GM23338 (cell line): ENCODE data around the gene RSRC2. TPM values are rescaled to one million over a fixed set of nuclear protein-coding genes. Genes with fewer than 3 reads are reported as not detected.

Source experiments
- CTCF ChIP-seq, 2 experiments: fragments of 200-600 bp in 1 of 2; sonication (generic) in 1 of 2; conservative IDR thresholded peaks; 2 replicates each; pipeline versions ENCODE4 v1.5.1 to v1.6.1; 2016 to 2017; ENCODE audit warnings: antibody characterized with exemption in 2 of 2, low read depth in 2 of 2, mild to moderate bottlenecking in 2 of 2, moderate library complexity in 1 of 2
- ETS1 ChIP-seq: IDR thresholded peaks from 2 replicates; pipeline ENCODE4 v1.6.1; 2016; ENCODE audit warnings: antibody characterized with exemption
- EZH2 ChIP-seq: fragments of 200-600 bp; sonication (generic); IDR thresholded peaks from one replicate; pipeline ENCODE4 v1.8.0; 2017; ENCODE audit warnings: antibody characterized with exemption, mild to moderate bottlenecking, low read depth; ENCODE audit not compliant: unreplicated experiment
- EZH2phosphoT487 ChIP-seq: fragments of 200-600 bp; sonication (generic); IDR thresholded peaks from one replicate; pipeline ENCODE4 v1.8.1; 2018; ENCODE audit warnings: antibody characterized with exemption; ENCODE audit not compliant: unreplicated experiment
- NANOG ChIP-seq: IDR thresholded peaks from 2 replicates; pipeline ENCODE4 v1.6.1; 2016; ENCODE audit warnings: antibody characterized with exemption, borderline replicate concordance
- POLR2AphosphoS5 ChIP-seq: IDR thresholded peaks from 2 replicates; pipeline ENCODE4 v1.6.1; 2016; ENCODE audit warnings: antibody characterized with exemption, low read depth
- STAT1 ChIP-seq: IDR thresholded peaks from one replicate; pipeline ENCODE4 v1.6.1; 2016; ENCODE audit warnings: antibody characterized with exemption; ENCODE audit not compliant: unreplicated experiment
- ZNF114 ChIP-seq: fragments of 250-450 bp; sonication (Bioruptor Pico); IDR thresholded peaks from 2 replicates; pipeline ENCODE4 v1.5.0; 2020; ENCODE audit warnings: mild to moderate bottlenecking, moderate library complexity
- ZNF331 ChIP-seq: fragments of 250-450 bp; sonication (Bioruptor Pico); IDR thresholded peaks from 2 replicates; pipeline ENCODE4 v1.5.0; 2020; ENCODE audit warnings: low read depth, mild to moderate bottlenecking, moderate library complexity
- ZNF462 ChIP-seq: fragments of 250-450 bp; sonication (Bioruptor Pico); IDR thresholded peaks from 2 replicates; pipeline ENCODE4 v1.5.0; 2020; ENCODE audit warnings: mild to moderate bottlenecking, moderate library complexity
- polyA plus RNA-seq: library from polyadenylated mRNA; unstranded; fragments of >200 nt; fragmentation: Nextera tagmentation; extraction: Ambion mirVana; gene quantifications from 2 replicates; pipeline ENCODE4 v1.2.1, GENCODE V29; 2016
- total RNA-seq: library from RNA; depleted of rRNA; stranded (reverse); fragments of >200 nt; shearing (Covaris generic); gene quantifications from 2 replicates; pipeline ENCODE4 v1.2.3, GENCODE V29; 2014

The RSRC2 gene
- total and polyA plus RNA-seq, 2 experiments from 2014 or later: 76.3 to 184 TPM

GRCh38 chr12:122501489-122501989 is 25.2 kb downstream of the RSRC2 start (continued):
- TF ChIP-seq ZNF462 (no peak), EZH2phosphoT487 (no peak), ETS1 (no peak), NANOG (no peak), POLR2AphosphoS5 (no peak), CTCF (conservative IDR thresholded peaks at IDR 0.05; ENCODE audit: low read depth in 2 of 2) (no peak), EZH2 (no peak), ZNF331 (no peak), ZNF114 (CRISPR knock-in tag) (no peak), STAT1 (no peak)
